ENCODE data around the gene PECR.
A peak's percentile ranks its signal among the peaks of the same experiment; 100 is the strongest.

DNA sequence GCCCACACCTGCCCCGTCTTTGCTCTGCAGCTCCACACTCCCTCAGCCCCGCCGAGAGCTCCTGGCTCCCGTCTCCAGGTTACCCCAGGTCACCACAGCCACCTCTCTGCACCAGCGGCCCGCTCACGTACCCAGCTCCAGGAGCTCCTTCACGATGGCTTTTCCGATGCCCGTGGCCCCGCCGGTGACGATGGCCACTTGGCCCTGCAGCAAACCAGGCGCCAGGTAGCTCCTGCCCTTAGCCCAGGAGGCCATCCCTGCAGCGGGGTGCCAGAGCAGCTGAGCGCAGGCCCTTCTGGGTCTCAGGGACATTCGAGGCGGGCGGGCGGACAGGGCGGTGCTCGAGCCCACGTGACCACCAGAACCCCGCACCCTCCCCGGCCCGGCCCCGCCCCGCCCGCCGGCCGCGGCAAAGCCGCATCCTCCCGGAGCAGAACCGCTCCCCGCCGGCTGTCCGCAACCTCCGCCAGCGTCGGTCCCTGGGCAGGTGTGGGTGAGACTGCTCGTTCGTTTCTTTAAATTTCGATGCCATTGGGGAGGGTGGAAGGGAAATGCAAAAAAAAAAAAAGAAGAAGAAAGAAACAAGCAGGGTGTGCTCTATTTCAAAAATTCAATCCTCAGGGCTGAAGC, at the start of gene PECR, which contains the start of gene TMEM169:
- TF ChIP-seq, protein P1, sequence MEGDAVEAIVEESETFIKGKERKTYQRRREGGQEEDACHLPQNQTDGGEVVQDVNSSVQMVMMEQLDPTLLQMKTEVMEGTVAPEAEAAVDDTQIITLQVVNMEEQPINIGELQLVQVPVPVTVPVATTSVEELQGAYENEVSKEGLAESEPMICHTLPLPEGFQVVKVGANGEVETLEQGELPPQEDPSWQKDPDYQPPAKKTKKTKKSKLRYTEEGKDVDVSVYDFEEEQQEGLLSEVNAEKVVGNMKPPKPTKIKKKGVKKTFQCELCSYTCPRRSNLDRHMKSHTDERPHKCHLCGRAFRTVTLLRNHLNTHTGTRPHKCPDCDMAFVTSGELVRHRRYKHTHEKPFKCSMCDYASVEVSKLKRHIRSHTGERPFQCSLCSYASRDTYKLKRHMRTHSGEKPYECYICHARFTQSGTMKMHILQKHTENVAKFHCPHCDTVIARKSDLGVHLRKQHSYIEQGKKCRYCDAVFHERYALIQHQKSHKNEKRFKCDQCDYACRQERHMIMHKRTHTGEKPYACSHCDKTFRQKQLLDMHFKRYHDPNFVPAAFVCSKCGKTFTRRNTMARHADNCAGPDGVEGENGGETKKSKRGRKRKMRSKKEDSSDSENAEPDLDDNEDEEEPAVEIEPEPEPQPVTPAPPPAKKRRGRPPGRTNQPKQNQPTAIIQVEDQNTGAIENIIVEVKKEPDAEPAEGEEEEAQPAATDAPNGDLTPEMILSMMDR (IDR thresholded peaks at IDR 0.05 in 2 of 3, conservative IDR thresholded peaks at IDR 0.05 in 1 of 3; ENCODE audit: control insufficient read depth in 2 of 3, extremely low read depth in 1 of 3, insufficient read depth in 1 of 3, low read depth in 3 of 3, low read length in 3 of 3), result no peak
- TF ChIP-seq POLR2A (IDR thresholded peaks at IDR 0.05; ENCODE audit: low read depth, low read length) (peak; percentile 94), BRCA1 (IDR thresholded peaks at IDR 0.05; ENCODE audit: low read depth, low read length) (no peak), EZH2 (IDR thresholded peaks at IDR 0.05; ENCODE audit: borderline replicate concordance, control insufficient read depth, low read depth, low read length) (no peak), GABPA (IDR thresholded peaks at IDR 0.05; ENCODE audit: low read depth) (no peak), YY1 (IDR thresholded peaks at IDR 0.05; ENCODE audit: low read depth, low read length) (no peak)
- TF ChIP-seq, protein P2, sequence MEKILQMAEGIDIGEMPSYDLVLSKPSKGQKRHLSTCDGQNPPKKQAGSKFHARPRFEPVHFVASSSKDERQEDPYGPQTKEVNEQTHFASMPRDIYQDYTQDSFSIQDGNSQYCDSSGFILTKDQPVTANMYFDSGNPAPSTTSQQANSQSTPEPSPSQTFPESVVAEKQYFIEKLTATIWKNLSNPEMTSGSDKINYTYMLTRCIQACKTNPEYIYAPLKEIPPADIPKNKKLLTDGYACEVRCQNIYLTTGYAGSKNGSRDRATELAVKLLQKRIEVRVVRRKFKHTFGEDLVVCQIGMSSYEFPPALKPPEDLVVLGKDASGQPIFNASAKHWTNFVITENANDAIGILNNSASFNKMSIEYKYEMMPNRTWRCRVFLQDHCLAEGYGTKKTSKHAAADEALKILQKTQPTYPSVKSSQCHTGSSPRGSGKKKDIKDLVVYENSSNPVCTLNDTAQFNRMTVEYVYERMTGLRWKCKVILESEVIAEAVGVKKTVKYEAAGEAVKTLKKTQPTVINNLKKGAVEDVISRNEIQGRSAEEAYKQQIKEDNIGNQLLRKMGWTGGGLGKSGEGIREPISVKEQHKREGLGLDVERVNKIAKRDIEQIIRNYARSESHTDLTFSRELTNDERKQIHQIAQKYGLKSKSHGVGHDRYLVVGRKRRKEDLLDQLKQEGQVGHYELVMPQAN (conservative IDR thresholded peaks at IDR 0.05), result peak; percentile 52; the same call in 1 of the 2 replicates
- TF ChIP-seq, protein P3, sequence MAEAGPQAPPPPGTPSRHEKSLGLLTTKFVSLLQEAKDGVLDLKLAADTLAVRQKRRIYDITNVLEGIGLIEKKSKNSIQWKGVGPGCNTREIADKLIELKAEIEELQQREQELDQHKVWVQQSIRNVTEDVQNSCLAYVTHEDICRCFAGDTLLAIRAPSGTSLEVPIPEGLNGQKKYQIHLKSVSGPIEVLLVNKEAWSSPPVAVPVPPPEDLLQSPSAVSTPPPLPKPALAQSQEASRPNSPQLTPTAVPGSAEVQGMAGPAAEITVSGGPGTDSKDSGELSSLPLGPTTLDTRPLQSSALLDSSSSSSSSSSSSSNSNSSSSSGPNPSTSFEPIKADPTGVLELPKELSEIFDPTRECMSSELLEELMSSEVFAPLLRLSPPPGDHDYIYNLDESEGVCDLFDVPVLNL (IDR thresholded peaks at IDR 0.05; ENCODE audit: low read depth, low read length), result 0 out of 2 replicates have a peak, but pooled peaks have one; percentile 14
- TF ChIP-seq, protein P4, sequence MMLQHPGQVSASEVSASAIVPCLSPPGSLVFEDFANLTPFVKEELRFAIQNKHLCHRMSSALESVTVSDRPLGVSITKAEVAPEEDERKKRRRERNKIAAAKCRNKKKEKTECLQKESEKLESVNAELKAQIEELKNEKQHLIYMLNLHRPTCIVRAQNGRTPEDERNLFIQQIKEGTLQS (IDR thresholded peaks at IDR 0.05; ENCODE audit: borderline replicate concordance, extremely low read depth, low read depth, low read length), result no peak

Data from GM12878 (cell line).